HG03095 (cell line): ENCODE results near the gene TEX52.

ENCODE experiments used
- ATAC-seq: cut with Tn5 transposase; IDR thresholded peaks from one replicate; pipeline ENCODE4 v1.9.1; 2021; ENCODE audit warnings: moderate library complexity; ENCODE audit not compliant: unreplicated experiment

TEX52 gene

GRCh38 chr12:2801044-2801783 is 55.6 kb downstream of the TEX52 start:
- ATAC-seq, result no peak

GRCh38 chr12:2800046-2800570 is 56.7 kb downstream of the TEX52 start:
- no peak for ATAC-seq
